ENCODE data around the gene NTN1.

- TF ChIP-seq CTCF (IDR thresholded peaks at IDR 0.05), result no peak
- TF ChIP-seq POLR2A (IDR thresholded peaks at IDR 0.05), result no peak
- TF ChIP-seq EP300 (IDR thresholded peaks at IDR 0.05), result no peak
Measured at GRCh38 chr17:9127340-9127739, 106.0 kb downstream of the NTN1 start.
